Right lobe of liver (tissue), 4 donors: ENCODE results near the gene CT45A9.

Experiments
- CTCF ChIP-seq, 4 donors: fragments of 200-600 bp in 3 of 4; fragments of 450-650 bp in 1 of 4; IDR thresholded peaks; one replicate each; pipeline versions ENCODE4 v1.5.1 to v1.8.0; 2016 to 2022; ENCODE audit warnings: antibody characterized with exemption in 4 of 4, mild to moderate bottlenecking in 2 of 4
- POLR2A ChIP-seq: fragments of 450-650 bp; IDR thresholded peaks from one replicate; pipeline ENCODE4 v1.6.1; 2017; ENCODE audit warnings: antibody characterized with exemption, mild to moderate bottlenecking
- donor health status: DM: no; HTN: no; CAD: no.
- donor health status: DM: no; HTN: no; CAD: no.
- donor health status: DM: no; HTN: yes; CAD: no.

GRCh38 chrX:135893294-135893817 lies 21.7 kb upstream of the CT45A9 start, which contains the start of the genes CT45A10 and SAGE1:
- TF ChIP-seq CTCF (IDR thresholded peaks at IDR 0.05) (no peak), POLR2A (no peak)
